HFFc6 (cell line): ENCODE data around the gene SLC41A1. TPM values are rescaled to one million over a fixed set of nuclear protein-coding genes. Genes with fewer than 3 reads are reported as not detected.

Experiments used
- DNase-seq: peaks from one replicate; pipeline ENCODE4 v3.0.0-alpha.2; 2018
- H3K27ac Mint-ChIP-seq: 2 replicates; pipeline ENCODE4 v1.8.0; 2020; ENCODE audit warnings: mild to moderate bottlenecking, mixed read lengths
- H3K27me3 Mint-ChIP-seq: 2 replicates; pipeline ENCODE4 v1.8.0; 2021; ENCODE audit warnings: mild to moderate bottlenecking, moderate library complexity, mixed read lengths; ENCODE audit not compliant: insufficient read depth
- H3K36me3 Mint-ChIP-seq: 2 replicates; pipeline ENCODE4 v1.8.0; 2021; ENCODE audit warnings: low read depth, mixed read lengths
- H3K4me1 Mint-ChIP-seq: 2 replicates; pipeline ENCODE4 v1.8.0; 2020; ENCODE audit warnings: low read depth, mixed read lengths
- H3K4me3 Mint-ChIP-seq: 2 replicates; pipeline ENCODE4 v1.8.0; 2020; ENCODE audit warnings: mild to moderate bottlenecking, moderate library complexity, mixed read lengths
- H3K9me3 Mint-ChIP-seq: 2 replicates; pipeline ENCODE4 v1.8.0; 2020; ENCODE audit warnings: mild to moderate bottlenecking, mixed read lengths
- total RNA-seq, 6 experiments: library from RNA; stranded (reverse); fragmentation: NEBNext Ultra II Directional; extraction: Animal tissue kit (Norgen Biotek cat#: 25700); gene quantifications; 2 replicates in 1 of 6; 3 replicates in 5 of 6; pipeline ENCODE4 v1.2.3, GENCODE V29; 2021
- TF ChIP-seq, protein P1 (sequence below): fragments of 200-600 bp; sonication (generic); IDR thresholded peaks from 2 replicates; pipeline ENCODE4 v1.5.0; 2021; ENCODE audit warnings: antibody characterized with exemption, mild to moderate bottlenecking

The SLC41A1 gene
- total RNA-seq, 6 experiments from 2014 or later, result 31.6 to 39.8 (median 35.5) TPM

GRCh38 chr1:205786601-205787000 lies 26.4 kb downstream of the SLC41A1 start:
- H3K27ac Mint-ChIP-seq, result no peak overlapping the region
- no peak overlapping the region for H3K4me3 Mint-ChIP-seq
- H3K27me3 Mint-ChIP-seq, result peaks cover 1% of the 10 kb centered on the region; the same call in 1 of the 2 replicates
- no peak for DNase-seq
- H3K36me3 Mint-ChIP-seq, result peaks cover 15% of the 10 kb centered on the region; the same call in 1 of the 2 replicates
- no peaks in the 10 kb centered on the region for H3K4me1 Mint-ChIP-seq
- no peaks in the 10 kb centered on the region for H3K9me3 Mint-ChIP-seq
- TF ChIP-seq, protein P1, sequence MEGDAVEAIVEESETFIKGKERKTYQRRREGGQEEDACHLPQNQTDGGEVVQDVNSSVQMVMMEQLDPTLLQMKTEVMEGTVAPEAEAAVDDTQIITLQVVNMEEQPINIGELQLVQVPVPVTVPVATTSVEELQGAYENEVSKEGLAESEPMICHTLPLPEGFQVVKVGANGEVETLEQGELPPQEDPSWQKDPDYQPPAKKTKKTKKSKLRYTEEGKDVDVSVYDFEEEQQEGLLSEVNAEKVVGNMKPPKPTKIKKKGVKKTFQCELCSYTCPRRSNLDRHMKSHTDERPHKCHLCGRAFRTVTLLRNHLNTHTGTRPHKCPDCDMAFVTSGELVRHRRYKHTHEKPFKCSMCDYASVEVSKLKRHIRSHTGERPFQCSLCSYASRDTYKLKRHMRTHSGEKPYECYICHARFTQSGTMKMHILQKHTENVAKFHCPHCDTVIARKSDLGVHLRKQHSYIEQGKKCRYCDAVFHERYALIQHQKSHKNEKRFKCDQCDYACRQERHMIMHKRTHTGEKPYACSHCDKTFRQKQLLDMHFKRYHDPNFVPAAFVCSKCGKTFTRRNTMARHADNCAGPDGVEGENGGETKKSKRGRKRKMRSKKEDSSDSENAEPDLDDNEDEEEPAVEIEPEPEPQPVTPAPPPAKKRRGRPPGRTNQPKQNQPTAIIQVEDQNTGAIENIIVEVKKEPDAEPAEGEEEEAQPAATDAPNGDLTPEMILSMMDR, result no peak

DNA sequence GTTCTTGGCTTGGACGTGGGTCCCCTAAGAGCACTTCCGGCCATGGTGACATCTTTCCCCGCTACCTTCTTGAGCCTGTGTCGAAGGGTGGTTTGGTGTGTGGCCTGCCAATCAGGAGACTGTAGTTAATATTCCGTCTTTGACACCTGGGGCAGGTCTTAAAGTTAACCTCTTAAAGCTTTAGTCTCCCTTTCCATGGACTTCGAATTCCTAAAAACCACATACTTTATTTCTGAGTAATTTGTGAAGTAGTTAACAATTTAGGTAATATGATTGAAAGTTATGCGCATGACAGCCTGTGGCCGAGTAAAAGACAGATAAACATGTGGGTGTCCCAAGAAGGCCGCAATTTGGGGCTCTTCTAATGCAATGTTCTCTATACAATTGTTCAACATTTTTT lies 27.6 kb downstream of the SLC41A1 start:
- Mint-ChIP-seq H3K27me3 (peaks cover 1% of the 10 kb centered on the region; the same call in 1 of the 2 replicates), H3K4me1 (no peaks in the 10 kb centered on the region), H3K36me3 (peaks cover 9% of the 10 kb centered on the region; the same call in 1 of the 2 replicates), H3K27ac (no peak overlapping the region), H3K4me3 (no peak overlapping the region), H3K9me3 (no peaks in the 10 kb centered on the region)
- DNase-seq, result no peak
- TF ChIP-seq, protein P1, result no peak

DNA sequence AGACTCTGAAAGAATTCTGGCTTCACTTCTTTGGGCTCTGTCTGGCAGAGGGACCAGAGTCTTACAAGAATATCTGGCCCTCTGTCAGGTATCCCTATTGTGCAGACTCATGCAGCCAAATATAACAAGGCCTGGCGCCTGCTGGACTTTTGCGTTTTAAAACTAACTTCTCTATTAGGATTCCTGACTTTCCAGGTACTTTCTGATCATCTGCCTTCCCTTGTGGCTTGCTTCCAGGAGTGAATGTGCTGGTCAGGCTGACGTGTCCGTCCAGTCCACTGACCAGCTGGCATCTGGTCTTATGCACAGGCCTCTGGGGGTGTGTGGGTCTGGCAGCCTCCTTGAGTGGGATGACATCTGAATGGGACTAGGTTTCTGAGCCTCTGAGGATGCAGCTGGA lies 29.1 kb downstream of the SLC41A1 start:
- TF ChIP-seq, protein P1, result no peak
- DNase-seq, result no peak
- no peaks in the 10 kb centered on the region for H3K36me3 Mint-ChIP-seq
- H3K9me3 Mint-ChIP-seq, result no peaks in the 10 kb centered on the region
- H3K27ac Mint-ChIP-seq, result no peak overlapping the region
- H3K4me1 Mint-ChIP-seq, result no peaks in the 10 kb centered on the region
- no peaks in the 10 kb centered on the region; the same call in 1 of the 2 replicates for H3K27me3 Mint-ChIP-seq
- H3K4me3 Mint-ChIP-seq, result no peak overlapping the region

DNA sequence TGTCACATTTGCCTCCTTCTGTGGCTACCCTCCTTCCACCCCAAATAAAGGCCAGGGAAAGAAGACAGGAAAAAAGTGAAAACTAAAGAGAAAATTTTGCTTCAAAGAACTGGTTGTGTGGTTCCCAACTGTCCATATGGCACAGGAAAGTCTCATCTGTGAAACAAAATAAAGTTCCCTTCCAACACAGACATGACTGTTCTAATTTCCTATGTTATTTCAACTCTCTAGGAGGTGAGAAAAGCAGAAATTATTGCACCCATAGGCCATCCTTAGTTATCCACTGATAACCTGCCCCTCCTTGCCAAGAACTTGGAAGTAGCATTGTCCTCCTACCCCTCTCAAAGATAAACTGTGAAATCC lies 29.6 kb downstream of the SLC41A1 start:
- Mint-ChIP-seq H3K9me3 (no peaks in the 10 kb centered on the region), H3K4me1 (no peaks in the 10 kb centered on the region), H3K36me3 (no peaks in the 10 kb centered on the region), H3K27me3 (no peaks in the 10 kb centered on the region; the same call in 1 of the 2 replicates), H3K27ac (no peak overlapping the region), H3K4me3 (no peak overlapping the region)
- DNase-seq, result no peak
- TF ChIP-seq, protein P1, result no peak

DNA sequence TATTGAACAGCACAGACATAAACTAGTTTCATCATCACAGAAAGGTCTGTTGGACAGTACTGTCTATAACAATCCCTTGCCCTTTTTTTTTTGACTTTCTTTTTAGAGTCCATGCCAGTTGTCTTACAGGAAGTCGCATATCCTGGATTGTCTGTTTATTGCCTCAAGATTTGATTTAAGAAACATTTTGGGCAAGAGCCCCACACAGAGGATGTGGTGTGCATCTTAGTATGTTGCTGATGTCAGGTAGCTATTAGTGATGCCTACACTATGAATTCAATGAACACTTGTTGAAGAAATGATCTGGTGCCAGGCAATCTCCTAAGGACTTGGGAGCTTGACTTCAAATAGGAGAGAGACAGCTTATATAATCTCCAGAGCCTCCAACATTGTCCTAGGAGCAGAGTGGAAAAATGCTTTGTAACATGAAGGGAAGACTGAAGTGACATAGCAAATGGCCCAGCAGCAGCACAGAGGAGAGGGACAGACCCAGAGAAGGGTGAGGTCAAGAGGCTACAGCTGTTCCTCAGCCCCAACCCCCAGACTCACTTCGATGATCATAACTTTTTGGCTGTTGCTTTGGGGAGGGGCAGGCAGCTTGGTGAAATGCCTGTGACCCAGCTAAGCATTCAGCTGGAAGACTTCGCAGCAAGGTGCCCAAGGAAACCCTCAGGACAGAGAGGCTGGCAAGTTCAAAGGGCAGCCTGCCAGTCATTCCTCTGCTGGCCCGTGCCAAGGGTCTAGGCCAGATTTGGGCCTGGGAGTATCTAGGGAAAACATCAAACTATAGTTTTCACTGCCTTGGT lies 30.2 kb downstream of the SLC41A1 start:
- H3K27ac Mint-ChIP-seq, result no peak overlapping the region
- H3K36me3 Mint-ChIP-seq, result no peaks in the 10 kb centered on the region
- no peaks in the 10 kb centered on the region for H3K4me1 Mint-ChIP-seq
- no peak for DNase-seq
- no peaks in the 10 kb centered on the region for H3K9me3 Mint-ChIP-seq
- H3K27me3 Mint-ChIP-seq, result peaks cover 4% of the 10 kb centered on the region; the same call in 1 of the 2 replicates
- no peak overlapping the region for H3K4me3 Mint-ChIP-seq
- TF ChIP-seq, protein P1, result no peak
